ENCODE measurements around the gene IL6. TPM values are rescaled to one million over a fixed set of nuclear protein-coding genes. Genes with fewer than 3 reads are reported as not detected.

The IL6 gene
- total RNA-seq, 4 donors from 2014 or later: 2.3 to 17.9 (median 5.1) TPM; not detected in 1

DNA sequence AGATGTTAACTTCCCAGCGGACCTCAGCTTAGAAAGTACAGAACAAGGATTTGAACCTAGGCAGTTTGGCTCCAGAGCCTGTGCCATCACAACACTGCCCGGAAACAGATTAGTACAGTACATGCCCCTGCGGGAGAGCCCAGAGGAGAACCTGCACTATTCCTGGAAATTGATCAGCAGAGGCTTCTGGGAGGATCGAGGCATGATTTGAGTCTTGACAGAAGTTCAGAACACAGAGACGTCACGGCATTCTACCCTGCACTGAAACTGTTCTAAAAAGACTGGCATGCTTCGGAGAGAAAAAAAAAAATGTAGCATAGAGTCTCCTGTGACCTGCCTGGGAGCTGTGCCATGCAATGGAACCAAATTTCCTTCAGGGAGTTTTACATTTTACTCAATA, 9.2 kb upstream of the IL6 start:
- TF ChIP-seq, protein P1, sequence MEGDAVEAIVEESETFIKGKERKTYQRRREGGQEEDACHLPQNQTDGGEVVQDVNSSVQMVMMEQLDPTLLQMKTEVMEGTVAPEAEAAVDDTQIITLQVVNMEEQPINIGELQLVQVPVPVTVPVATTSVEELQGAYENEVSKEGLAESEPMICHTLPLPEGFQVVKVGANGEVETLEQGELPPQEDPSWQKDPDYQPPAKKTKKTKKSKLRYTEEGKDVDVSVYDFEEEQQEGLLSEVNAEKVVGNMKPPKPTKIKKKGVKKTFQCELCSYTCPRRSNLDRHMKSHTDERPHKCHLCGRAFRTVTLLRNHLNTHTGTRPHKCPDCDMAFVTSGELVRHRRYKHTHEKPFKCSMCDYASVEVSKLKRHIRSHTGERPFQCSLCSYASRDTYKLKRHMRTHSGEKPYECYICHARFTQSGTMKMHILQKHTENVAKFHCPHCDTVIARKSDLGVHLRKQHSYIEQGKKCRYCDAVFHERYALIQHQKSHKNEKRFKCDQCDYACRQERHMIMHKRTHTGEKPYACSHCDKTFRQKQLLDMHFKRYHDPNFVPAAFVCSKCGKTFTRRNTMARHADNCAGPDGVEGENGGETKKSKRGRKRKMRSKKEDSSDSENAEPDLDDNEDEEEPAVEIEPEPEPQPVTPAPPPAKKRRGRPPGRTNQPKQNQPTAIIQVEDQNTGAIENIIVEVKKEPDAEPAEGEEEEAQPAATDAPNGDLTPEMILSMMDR (IDR thresholded peaks at IDR 0.05; ENCODE audit: low read depth): no peak

DNA sequence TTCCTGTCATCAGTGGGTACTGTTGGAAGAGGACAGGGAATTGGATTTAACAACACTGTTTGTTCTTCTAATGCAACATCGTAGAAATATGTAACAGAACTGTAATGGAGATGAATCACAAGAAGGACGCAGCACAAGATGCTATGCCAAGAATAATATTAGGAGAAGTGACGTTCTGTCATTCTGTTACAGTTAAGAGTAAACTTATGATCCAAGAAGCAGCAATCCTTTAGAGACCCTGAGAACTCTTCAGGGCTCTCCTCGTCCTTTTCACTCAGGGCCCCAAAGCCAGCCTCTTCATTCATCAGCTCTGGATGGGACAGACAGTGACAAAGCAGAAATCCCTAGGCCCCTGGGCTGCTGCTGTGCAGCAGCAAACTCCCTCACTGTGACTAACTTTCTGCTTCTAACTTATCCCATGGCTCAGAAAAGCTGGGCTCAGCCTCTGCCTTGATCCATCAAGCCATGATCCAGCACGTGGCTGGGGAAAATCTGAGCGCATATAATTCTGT, 8.7 kb upstream of the IL6 start:
- TF ChIP-seq, protein P1 (IDR thresholded peaks at IDR 0.05; ENCODE audit: low read depth): no peak

GRCh38 chr7:22718911-22719420, 8.0 kb upstream of the IL6 start:
- TF ChIP-seq, protein P1 (IDR thresholded peaks at IDR 0.05; ENCODE audit: low read depth): no peak

DNA sequence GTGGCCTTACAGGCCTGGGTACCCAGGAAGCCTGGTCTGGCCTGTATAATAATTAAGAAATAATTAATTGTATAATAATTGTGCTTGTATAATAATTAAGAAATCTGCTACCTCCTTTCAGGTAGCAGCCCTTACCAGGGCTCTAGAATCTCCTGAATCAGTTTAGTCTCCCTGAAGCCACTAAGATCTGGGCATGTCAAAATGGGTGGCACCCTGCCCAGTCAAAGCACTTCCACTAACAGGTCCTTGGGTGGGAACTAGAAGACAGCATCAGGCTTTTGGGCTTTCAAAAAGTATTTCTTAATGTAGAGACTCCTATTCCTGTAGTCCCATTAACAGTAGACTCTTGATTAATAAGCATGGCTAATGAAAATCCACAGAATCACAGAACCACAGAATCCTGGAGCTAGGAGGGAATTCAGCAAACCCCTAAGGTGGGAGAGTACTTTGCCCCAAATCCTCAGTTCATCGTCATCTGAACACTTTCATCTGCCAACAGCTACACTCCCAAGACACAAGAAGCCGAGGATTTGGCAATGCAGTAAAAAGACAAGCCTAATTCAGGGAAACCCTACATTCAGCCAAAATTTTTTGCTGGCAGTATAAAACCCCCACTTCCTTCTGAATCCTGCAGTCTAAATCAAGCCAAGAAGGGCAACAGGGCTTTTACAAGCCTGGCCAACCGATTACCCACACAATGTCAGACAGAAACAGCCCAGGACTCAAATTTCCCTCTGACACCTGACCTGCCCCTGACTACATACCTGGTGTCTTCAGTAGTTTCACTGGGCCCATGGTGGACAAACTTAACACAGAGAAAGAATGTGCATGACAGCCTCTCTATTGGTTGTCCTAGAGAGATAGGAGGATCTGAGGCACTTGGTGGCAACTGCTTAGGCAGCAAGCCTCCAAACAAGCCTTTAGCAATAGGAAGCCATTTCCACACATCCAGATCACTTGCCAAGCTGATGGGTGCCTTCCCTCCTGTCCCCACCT, 5.9 kb upstream of the IL6 start:
- TF ChIP-seq, protein P1 (IDR thresholded peaks at IDR 0.05; ENCODE audit: low read depth): no peak

DNA sequence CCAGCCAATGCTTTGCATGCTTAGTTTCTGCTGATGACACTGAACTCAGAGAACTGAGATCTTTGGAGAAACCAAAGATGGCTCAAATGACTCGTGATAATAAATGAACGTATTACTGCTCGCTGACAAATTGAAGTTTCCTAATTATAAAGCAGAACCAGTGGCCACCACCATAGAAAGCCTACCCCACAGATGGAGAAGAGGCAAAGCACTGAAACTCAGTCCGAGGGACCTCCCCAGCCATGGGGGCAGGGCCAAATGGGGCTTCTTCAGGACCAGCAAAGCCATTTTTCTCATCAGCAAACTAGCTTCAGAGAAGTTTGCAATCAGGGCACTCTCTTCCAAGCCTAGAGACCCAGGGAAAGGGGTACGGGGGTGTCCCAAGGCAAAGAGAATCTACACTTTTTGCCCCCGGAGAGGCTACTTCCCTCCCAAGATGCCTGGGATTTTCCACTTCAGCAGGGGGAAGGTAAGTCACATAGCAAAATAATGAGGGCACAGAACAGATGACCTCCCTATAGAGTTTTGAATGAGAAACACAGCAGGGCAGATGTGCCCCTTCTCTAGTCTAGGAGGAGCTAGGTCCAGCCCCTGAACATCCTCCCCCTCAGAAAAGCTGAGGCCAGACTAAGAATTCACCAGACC, 4.3 kb upstream of the IL6 start:
- TF ChIP-seq, protein P1 (IDR thresholded peaks at IDR 0.05; ENCODE audit: low read depth): no peak

DNA sequence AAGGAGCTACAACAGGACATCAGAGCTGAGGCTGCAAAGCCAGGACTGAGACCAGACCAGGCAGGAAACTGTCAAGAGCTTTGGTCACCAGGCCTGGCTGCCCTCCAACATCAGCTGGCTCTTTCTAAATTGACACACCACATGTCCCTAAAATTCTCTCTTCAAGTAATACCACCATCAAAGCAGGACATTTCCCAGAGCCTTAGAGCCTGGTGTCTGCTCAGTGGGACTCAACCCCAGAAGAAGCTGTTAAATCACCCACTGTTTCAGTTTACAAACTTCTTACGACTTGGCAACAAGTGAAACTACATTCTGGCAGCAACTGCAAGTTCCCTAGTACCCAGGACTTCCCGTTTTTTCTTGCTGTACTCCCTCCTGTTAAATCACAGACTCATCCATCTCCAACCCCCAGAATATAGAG, 3.8 kb upstream of the IL6 start:
- TF ChIP-seq, protein P1 (IDR thresholded peaks at IDR 0.05; ENCODE audit: low read depth): no peak

GRCh38 chr7:22723637-22724036, 3.4 kb upstream of the IL6 start:
- TF ChIP-seq, protein P1 (IDR thresholded peaks at IDR 0.05; ENCODE audit: low read depth): no peak
